ENCODE measurements around the gene BNIP2. TPM values are rescaled to one million over a fixed set of nuclear protein-coding genes. Genes with fewer than 3 reads are reported as not detected.

BNIP2 gene
- total RNA-seq, 1 experiment from 2014 or later: 154 TPM

DNA sequence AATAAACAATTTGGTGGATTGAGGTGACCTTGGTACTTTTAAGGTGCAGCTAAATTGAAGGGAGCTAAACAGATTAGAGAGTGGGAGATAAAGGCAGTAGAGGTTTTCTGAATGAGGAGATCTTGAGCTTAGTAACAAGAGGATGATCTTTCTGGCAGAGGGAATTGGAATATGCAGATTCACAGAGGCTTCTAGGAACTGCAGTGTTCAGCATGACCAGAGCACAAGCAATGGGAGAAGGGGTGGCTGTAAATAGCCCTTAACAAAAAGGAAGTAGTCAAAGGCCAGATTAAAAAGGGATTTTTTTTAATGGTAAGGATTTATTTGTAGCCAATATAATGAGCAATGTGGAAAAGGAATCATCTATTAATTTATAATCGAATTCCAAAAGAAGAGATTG is 5.7 kb upstream of the BNIP2 start:
- in situ Hi-C loops (cut with HindIII; ENCODE audit: low pct_unique_long_range_greater_than_20kb, low sequenced_read_pairs): no loop called here

GRCh38 chr15:59691194-59691805 is 2.2 kb upstream of the BNIP2 start:
- in situ Hi-C loops (cut with HindIII; ENCODE audit: low pct_unique_long_range_greater_than_20kb, low sequenced_read_pairs): no loop called here
- DNase-seq (ENCODE audit: low read depth, low spot score): peak; percentile 66

More for the DNA sequence above, 5.7 kb upstream of the BNIP2 start:
- DNase-seq (ENCODE audit: low read depth, low spot score): no peak

DNA sequence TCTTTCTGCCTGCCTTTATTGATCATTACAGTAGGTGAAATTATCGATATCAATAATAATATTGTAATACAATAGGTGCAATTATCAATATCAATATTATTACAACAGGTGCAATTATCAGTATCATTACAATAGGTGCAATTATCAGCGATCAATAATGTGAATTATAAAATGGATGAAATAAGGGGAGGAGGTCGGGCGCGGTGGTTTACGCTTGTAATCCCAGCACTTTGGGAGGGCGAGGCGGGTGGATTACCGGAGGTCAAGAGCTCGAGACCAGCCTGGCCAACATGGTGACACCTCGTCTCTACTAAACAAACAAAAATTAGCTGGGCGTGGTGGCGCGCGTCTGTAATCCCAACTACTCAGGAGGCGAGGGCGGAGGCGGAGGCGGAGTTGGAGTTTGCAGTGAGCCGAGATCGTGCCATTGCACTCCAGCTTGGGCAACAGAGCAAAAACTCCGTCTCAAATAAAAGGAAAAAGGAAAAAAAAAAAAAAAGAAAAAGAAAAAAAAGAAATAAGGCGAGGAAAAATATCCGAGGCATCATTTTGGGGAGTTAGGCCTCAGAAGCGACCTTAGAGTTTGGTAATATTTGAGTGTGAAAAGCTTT is 611 bp upstream of the BNIP2 start:
- in situ Hi-C loops (cut with HindIII; ENCODE audit: low pct_unique_long_range_greater_than_20kb, low sequenced_read_pairs): no loop called here
- peak; percentile 78 for DNase-seq (ENCODE audit: low read depth, low spot score)

DNA sequence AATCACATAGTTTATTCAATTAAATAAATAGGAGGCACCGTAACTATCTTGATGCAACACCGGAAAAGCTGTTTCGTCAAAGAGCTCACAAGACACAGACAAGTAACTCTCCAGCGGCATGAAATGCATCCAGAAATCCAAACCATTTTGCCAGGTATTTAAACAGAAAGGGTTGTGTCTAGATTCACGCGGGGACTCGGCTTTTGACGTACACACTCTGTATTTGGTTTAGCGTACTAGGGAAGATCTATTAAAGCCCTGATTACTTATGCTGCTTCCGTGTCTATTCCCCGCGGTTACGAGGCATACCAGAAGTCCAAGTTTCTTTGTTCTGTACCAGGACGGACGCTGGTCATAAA is 718 bp downstream of the BNIP2 start:
- in situ Hi-C loops (cut with HindIII; ENCODE audit: low pct_unique_long_range_greater_than_20kb, low sequenced_read_pairs): no loop called here
- DNase-seq (ENCODE audit: low read depth, low spot score): peak; percentile 81

GRCh38 chr15:59687836-59688235 is 1.3 kb downstream of the BNIP2 start:
- in situ Hi-C loops (cut with HindIII; ENCODE audit: low pct_unique_long_range_greater_than_20kb, low sequenced_read_pairs): no loop called here
- DNase-seq (ENCODE audit: low read depth, low spot score): peak; percentile 47

- no peak for DNase-seq (ENCODE audit: low read depth, low spot score)
- in situ Hi-C loops (cut with HindIII; ENCODE audit: low pct_unique_long_range_greater_than_20kb, low sequenced_read_pairs): no loop called here
Observed at GRCh38 chr15:59686389-59686788, 2.7 kb downstream of the BNIP2 start.

- in situ Hi-C loops (cut with HindIII; ENCODE audit: low pct_unique_long_range_greater_than_20kb, low sequenced_read_pairs): no loop called here
- peak; percentile 17 for DNase-seq (ENCODE audit: low read depth, low spot score)
Observed at GRCh38 chr15:59685737-59686297, 3.3 kb downstream of the BNIP2 start.

- DNase-seq (ENCODE audit: low read depth, low spot score): peak; percentile 66
- in situ Hi-C loops (cut with HindIII; ENCODE audit: low pct_unique_long_range_greater_than_20kb, low sequenced_read_pairs): no loop called here
Observed at GRCh38 chr15:59680870-59681269, 8.2 kb downstream of the BNIP2 start.

GRCh38 chr15:59680346-59680745 is 8.8 kb downstream of the BNIP2 start:
- no peak for DNase-seq (ENCODE audit: low read depth, low spot score)
- in situ Hi-C loops (cut with HindIII; ENCODE audit: low pct_unique_long_range_greater_than_20kb, low sequenced_read_pairs): no loop called here

DNA sequence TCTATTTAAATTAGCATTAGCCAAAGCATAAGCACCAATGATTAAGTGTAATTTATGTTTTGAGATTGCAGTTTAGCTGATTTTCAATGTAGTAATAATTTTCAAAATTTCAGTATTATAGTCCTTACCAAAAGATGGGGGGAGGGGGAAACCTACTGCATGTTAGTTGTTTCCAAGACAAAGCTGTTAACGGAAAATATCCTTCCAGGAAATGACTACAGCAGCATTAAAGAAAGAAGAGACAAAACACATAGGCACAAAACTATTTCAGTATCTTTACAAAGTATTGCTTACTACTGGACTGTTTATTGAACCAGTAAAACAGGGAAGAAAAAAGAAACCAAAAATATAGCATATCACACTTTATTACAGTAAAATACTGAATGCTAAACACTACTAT is 10.5 kb downstream of the BNIP2 start:
- DNase-seq (ENCODE audit: low read depth, low spot score): no peak
- in situ Hi-C loops (cut with HindIII; ENCODE audit: low pct_unique_long_range_greater_than_20kb, low sequenced_read_pairs): no loop called here

DNA sequence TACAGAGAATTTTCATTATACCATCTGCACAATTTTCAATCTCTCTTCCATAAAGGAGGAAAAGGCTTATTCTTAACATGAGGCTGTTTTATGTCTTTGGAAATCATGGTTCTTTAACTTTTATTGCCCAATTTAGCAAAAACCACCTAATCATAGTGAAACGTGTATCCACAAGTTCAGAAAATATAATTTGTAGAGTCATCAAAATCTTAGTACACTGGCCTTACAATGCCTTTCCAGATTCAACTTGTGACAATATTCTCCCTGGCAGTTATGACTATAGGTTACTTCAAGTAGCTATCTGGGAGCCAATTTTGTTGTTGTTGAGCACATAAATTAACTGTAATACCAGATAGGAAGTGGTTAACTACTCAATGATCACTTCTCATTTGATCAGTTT is 10.9 kb downstream of the BNIP2 start:
- DNase-seq (ENCODE audit: low read depth, low spot score): no peak
- in situ Hi-C loops (cut with HindIII; ENCODE audit: low pct_unique_long_range_greater_than_20kb, low sequenced_read_pairs): no loop called here

GRCh38 chr15:59676565-59676964 is 12.6 kb downstream of the BNIP2 start:
- DNase-seq (ENCODE audit: low read depth, low spot score): no peak
- in situ Hi-C loops (cut with HindIII; ENCODE audit: low pct_unique_long_range_greater_than_20kb, low sequenced_read_pairs): no loop called here

GRCh38 chr15:59674361-59674877 is 14.7 kb downstream of the BNIP2 start:
- in situ Hi-C loops (cut with HindIII; ENCODE audit: low pct_unique_long_range_greater_than_20kb, low sequenced_read_pairs): no loop called here
- no peak for DNase-seq (ENCODE audit: low read depth, low spot score)

DNA sequence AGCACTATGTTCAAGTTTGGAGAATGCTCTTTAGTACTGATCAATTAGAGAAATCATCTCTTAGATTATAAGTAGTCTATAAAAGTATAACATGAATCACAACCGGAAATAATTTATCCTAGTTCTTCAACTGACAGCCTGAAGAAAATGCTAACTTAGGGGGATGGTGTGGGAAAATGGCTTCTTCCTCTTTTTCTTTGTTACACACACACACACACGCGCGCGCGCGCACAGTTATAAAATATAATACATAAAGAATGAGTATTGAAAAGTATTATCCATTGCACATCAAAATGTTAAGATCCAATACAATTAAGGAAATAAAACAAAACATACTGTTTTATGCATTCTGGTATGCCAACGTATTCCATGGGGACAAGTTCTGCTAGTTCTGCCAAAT is 20.6 kb downstream of the BNIP2 start:
- no peak for DNase-seq (ENCODE audit: low read depth, low spot score)
- in situ Hi-C loops (cut with HindIII; ENCODE audit: low pct_unique_long_range_greater_than_20kb, low sequenced_read_pairs): no loop called here

DNA sequence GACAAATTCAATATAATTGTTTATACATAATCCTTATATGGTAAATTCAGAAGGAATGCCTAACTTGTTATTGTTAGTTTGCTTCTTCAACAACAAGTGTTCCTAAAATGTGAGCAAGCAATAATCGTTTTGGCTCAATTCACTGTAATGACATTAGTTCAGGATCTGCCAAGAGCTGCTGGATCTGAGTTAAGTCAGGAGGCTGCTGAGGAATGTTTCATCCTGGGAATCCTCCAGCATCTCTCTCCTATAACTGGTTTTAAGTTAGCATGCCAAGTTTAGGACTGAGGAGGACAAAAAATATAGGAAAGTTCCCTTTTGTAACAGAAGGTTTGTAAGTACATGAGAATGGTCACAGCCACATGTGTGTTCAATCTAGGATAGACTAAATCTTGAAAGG is 26.9 kb downstream of the BNIP2 start:
- in situ Hi-C loops (cut with HindIII; ENCODE audit: low pct_unique_long_range_greater_than_20kb, low sequenced_read_pairs): no loop called here
- no peak for DNase-seq (ENCODE audit: low read depth, low spot score)

DNA sequence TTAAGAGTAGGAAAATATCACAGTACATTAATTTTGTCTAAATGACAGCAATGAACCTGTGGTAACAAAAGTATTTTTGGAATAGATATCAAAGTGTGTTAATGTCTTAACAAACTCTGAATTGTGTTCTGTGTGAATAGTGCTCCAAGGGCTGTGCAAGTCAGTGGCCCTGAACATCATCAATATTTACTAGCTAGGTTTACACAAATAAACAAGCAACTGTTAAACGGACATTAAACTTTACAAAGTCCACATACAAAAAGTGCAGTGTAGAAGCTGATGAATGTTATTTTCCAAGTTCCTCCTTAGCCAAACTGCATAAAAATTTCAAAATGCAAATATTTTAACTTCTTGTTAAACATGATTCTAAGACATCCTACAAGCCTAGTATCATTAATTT is 29.8 kb downstream of the BNIP2 start:
- in situ Hi-C loops (cut with HindIII; ENCODE audit: low pct_unique_long_range_greater_than_20kb, low sequenced_read_pairs): no loop called here
- no peak for DNase-seq (ENCODE audit: low read depth, low spot score)

DNA sequence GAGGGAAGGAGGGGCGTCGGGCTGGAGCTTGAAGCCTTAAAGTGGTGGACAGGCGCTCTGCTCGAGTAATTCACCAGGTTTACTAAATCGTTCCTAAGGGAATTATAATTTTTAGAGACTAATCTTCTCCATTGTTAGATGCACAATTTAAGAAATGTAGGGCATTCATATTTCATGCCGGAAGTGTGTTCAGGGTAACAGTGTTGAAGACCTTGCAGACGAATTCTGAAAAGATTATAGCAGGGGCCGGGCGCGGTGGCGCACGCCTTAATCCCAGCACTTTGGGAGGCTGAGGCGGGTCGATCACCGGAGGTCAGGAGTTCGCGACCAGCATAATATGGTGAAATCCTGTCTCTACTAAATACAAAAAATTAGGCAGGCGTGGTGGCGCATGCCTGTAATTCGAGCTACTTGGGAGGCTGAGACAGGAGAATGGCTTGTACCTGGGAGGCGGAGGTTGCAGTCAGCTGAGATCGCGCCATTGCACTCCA is 31.4 kb downstream of the BNIP2 start:
- in situ Hi-C loops (cut with HindIII; ENCODE audit: low pct_unique_long_range_greater_than_20kb, low sequenced_read_pairs): no loop called here
- DNase-seq (ENCODE audit: low read depth, low spot score): no peak

DNA sequence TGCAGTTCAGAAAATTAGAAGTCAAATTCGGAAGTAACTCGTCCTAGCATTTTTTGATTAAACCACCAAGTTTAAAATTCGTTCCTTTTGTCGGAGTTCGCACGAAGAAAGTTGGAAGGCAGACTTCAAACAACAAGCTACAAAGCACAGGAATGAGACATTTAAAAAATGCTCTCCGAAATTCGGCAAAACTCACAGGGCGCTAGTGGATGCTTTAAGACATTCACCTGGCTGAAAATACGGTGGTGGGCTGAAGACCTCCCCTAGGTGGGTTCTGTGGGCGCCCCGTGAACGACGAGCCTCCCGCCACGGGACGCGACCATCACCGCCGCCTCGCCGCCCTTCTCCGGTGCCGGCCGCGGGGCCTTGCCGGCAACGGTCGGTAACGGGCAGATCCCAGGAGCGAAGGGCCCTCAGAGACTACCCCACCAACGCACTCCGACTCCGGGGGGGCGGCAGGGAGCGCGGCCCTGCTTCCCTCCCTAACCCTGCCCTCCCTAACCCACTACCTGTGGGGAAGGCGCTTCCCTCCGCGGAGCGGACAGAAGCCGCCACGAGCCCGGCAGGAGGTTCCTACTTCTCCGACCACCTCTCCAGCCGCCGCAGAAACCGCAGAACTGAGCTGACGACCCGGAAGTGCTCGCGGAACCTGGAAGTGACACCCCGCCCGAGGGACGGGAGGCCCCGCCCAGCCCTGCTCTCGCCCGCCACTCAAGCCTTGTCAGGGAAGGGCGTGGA is 32.1 kb downstream of the BNIP2 start, which contains the start of gene GTF2A2:
TSS of gene GTF2A2 (minus strand) at position 619 of the 738 bp plus-strand sequence. CDS start 5,238 bp downstream, outside the sequence.
- peak; percentile 94 for DNase-seq (ENCODE audit: low read depth, low spot score)
- in situ Hi-C loops (cut with HindIII; ENCODE audit: low pct_unique_long_range_greater_than_20kb, low sequenced_read_pairs): no loop called here

Data from SK-MEL-5 (cell line).